ENCODE measurements around the gene SLFN12L.
"Not testable (repeated sequence)": the region's sequence is repeated elsewhere in the genome, so short reads cannot be mapped to it uniquely, and the experiment has no call there.

The SLFN12L gene

GRCh38 chr17:35566968-35567367, 29.5 kb upstream of the SLFN12L start:
- H3K27me3 ChIP-seq (ENCODE audit: insufficient read depth, low read length): no peaks in the 10 kb centered on the region
- no peak overlapping the region for H3K27ac ChIP-seq (ENCODE audit: low read depth, low read length, poor library complexity, severe bottlenecking)
- no peaks in the 10 kb centered on the region for H3K9me3 ChIP-seq (ENCODE audit: low read length)
- no peak overlapping the region for H2AFZ ChIP-seq (ENCODE audit: low read length)
- H3K9me2 ChIP-seq (ENCODE audit: low read depth, low read length): no peaks in the 10 kb centered on the region
- H3K9ac ChIP-seq (ENCODE audit: low read length): no peak overlapping the region
- no peaks in the 10 kb centered on the region; the same call in 1 of the 2 replicates for H3K36me3 ChIP-seq (ENCODE audit: insufficient read depth, low read length)
- peak overlapping the region; percentile 84; the same call in 1 of the 2 replicates for H3K4me2 ChIP-seq (ENCODE audit: low read length)
- H3K4me1 ChIP-seq (ENCODE audit: insufficient read depth, low read length, severe bottlenecking): peaks cover 26% of the 10 kb centered on the region
- H3K79me2 ChIP-seq (ENCODE audit: insufficient read depth, low read length): peaks cover 23% of the 10 kb centered on the region
- H3K4me3 ChIP-seq (ENCODE audit: low read depth, low read length, poor library complexity, severe bottlenecking): peak overlapping the region; percentile 87
- no peaks in the 10 kb centered on the region for H4K20me1 ChIP-seq (ENCODE audit: insufficient read depth, low read length)
- no peaks in the 10 kb centered on the region for H3F3A ChIP-seq (ENCODE audit: insufficient read depth, low read length)
- TF ChIP-seq CTCF (IDR thresholded peaks at IDR 0.05; ENCODE audit: low read length) (no peak), EZH2 (IDR thresholded peaks at IDR 0.05; ENCODE audit: borderline replicate concordance, low read length) (no peak)

- not testable (repeated sequence) for H3K9me3 ChIP-seq (ENCODE audit: low read length); H3K4me3 ChIP-seq (ENCODE audit: low read depth, low read length, poor library complexity, severe bottlenecking); H3F3A ChIP-seq (ENCODE audit: insufficient read depth, low read length); H3K27ac ChIP-seq (ENCODE audit: low read depth, low read length, poor library complexity, severe bottlenecking); H4K20me1 ChIP-seq (ENCODE audit: insufficient read depth, low read length); H3K36me3 ChIP-seq (ENCODE audit: insufficient read depth, low read length); H3K4me1 ChIP-seq (ENCODE audit: insufficient read depth, low read length, severe bottlenecking); H3K9ac ChIP-seq (ENCODE audit: low read length); H3K9me2 ChIP-seq (ENCODE audit: low read depth, low read length); H3K79me2 ChIP-seq (ENCODE audit: insufficient read depth, low read length); H3K27me3 ChIP-seq (ENCODE audit: insufficient read depth, low read length); H3K4me2 ChIP-seq (ENCODE audit: low read length); H2AFZ ChIP-seq (ENCODE audit: low read length)
These were observed 25.7 kb upstream of the SLFN12L start for GRCh38 chr17:35563181-35563580.

- H3K4me3 ChIP-seq (ENCODE audit: low read depth, low read length, poor library complexity, severe bottlenecking): no peak within 1 kb of the TSS
- no peaks in the 10 kb centered on the region for H3K4me1 ChIP-seq (ENCODE audit: insufficient read depth, low read length, severe bottlenecking)
- H3K9me2 ChIP-seq (ENCODE audit: low read depth, low read length): no peaks in the 10 kb centered on the region
- H3K9me3 ChIP-seq (ENCODE audit: low read length): no peaks in the 10 kb centered on the region
- H3K27ac ChIP-seq (ENCODE audit: low read depth, low read length, poor library complexity, severe bottlenecking): no peak within 1 kb of the TSS
- no peaks in the 10 kb centered on the region for H3F3A ChIP-seq (ENCODE audit: insufficient read depth, low read length)
- H4K20me1 ChIP-seq (ENCODE audit: insufficient read depth, low read length): no peaks in the 10 kb centered on the region
- H3K36me3 ChIP-seq (ENCODE audit: insufficient read depth, low read length): no peaks in the 10 kb centered on the region
- no peak within 1 kb of the TSS for H2AFZ ChIP-seq (ENCODE audit: low read length)
- no peak within 1 kb of the TSS for H3K4me2 ChIP-seq (ENCODE audit: low read length)
- no peak for TF ChIP-seq EZH2 (IDR thresholded peaks at IDR 0.05; ENCODE audit: borderline replicate concordance, low read length)
- no peak for TF ChIP-seq CTCF (IDR thresholded peaks at IDR 0.05; ENCODE audit: low read length)
- no peaks in the 10 kb centered on the region for H3K27me3 ChIP-seq (ENCODE audit: insufficient read depth, low read length)
- no peak within 1 kb of the TSS for H3K9ac ChIP-seq (ENCODE audit: low read length)
- no peaks in the 10 kb centered on the region for H3K79me2 ChIP-seq (ENCODE audit: insufficient read depth, low read length)
These were observed 23.2 kb upstream of the SLFN12L start, which contains the start of gene SLFN14 for GRCh38 chr17:35560703-35561102. Gene SLFN14, minus strand, starts transcription at chr17:35560819. Its CDS starts 2,757 bp downstream, at chr17:35558062.

- no peak for TF ChIP-seq CTCF (IDR thresholded peaks at IDR 0.05; ENCODE audit: low read length)
- no peak for TF ChIP-seq EZH2 (IDR thresholded peaks at IDR 0.05; ENCODE audit: borderline replicate concordance, low read length)
- no peaks in the 10 kb centered on the region for H3K4me1 ChIP-seq (ENCODE audit: insufficient read depth, low read length, severe bottlenecking)
- no peak overlapping the region for H3K4me2 ChIP-seq (ENCODE audit: low read length)
These were observed 22.2 kb upstream of the SLFN12L start for GRCh38 chr17:35559495-35560210.

More at GRCh38 chr17:35559495-35560210, 22.2 kb upstream of the SLFN12L start:
- Histone ChIP-seq H4K20me1 (ENCODE audit: insufficient read depth, low read length) (no peaks in the 10 kb centered on the region), H2AFZ (ENCODE audit: low read length) (no peak overlapping the region), H3K9me3 (ENCODE audit: low read length) (no peaks in the 10 kb centered on the region), H3K9ac (ENCODE audit: low read length) (no peak overlapping the region), H3F3A (ENCODE audit: insufficient read depth, low read length) (no peaks in the 10 kb centered on the region), H3K79me2 (ENCODE audit: insufficient read depth, low read length) (no peaks in the 10 kb centered on the region), H3K27ac (ENCODE audit: low read depth, low read length, poor library complexity, severe bottlenecking) (no peak overlapping the region), H3K9me2 (ENCODE audit: low read depth, low read length) (no peaks in the 10 kb centered on the region), H3K27me3 (ENCODE audit: insufficient read depth, low read length) (no peaks in the 10 kb centered on the region), H3K4me3 (ENCODE audit: low read depth, low read length, poor library complexity, severe bottlenecking) (no peak overlapping the region), H3K36me3 (ENCODE audit: insufficient read depth, low read length) (no peaks in the 10 kb centered on the region)
